ENCODE results near the gene ZNF839.
A peak's percentile ranks its signal among the peaks of the same experiment; 100 is the strongest.

DNA sequence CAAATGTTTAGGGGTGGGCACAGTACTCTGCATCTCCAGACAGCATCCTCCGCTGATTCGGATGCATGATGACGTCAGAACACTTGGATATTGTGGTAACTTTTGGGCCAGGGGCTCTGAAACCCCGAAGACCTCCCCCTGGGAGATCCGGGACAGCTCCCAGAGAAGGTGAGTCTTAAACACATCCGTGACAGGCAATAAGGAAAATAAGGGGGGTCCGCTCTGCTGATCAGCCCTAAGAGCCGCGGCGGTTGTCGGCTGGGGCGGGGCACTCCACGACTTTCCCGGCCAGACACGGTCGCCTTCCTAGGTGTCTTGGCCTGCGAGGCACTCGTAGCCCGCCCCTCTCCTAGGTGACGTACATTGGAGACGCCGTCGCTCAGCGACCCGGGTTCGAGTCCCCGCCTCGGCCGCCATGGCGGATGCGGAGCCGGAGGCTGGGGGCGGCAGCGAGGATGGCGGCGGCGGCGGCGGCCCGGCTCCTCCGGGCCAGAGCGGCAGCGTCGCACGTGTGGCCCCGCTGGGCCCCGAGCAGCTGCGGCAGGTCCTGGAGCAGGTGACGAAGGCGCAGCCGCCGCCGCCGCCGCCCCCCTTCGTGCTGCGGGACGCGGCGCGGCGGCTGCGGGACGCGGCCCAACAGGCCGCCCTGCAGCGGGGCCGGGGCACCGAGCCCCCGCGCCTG lies at the start of gene ZNF839:
- TF ChIP-seq, protein P1, sequence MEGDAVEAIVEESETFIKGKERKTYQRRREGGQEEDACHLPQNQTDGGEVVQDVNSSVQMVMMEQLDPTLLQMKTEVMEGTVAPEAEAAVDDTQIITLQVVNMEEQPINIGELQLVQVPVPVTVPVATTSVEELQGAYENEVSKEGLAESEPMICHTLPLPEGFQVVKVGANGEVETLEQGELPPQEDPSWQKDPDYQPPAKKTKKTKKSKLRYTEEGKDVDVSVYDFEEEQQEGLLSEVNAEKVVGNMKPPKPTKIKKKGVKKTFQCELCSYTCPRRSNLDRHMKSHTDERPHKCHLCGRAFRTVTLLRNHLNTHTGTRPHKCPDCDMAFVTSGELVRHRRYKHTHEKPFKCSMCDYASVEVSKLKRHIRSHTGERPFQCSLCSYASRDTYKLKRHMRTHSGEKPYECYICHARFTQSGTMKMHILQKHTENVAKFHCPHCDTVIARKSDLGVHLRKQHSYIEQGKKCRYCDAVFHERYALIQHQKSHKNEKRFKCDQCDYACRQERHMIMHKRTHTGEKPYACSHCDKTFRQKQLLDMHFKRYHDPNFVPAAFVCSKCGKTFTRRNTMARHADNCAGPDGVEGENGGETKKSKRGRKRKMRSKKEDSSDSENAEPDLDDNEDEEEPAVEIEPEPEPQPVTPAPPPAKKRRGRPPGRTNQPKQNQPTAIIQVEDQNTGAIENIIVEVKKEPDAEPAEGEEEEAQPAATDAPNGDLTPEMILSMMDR (IDR thresholded peaks at IDR 0.05), result no peak
- TF ChIP-seq POLR2A (IDR thresholded peaks at IDR 0.05), result peak; percentile 13
- TF ChIP-seq POLR2AphosphoS5 (IDR thresholded peaks at IDR 0.05), result peak; percentile 66 to 81 (median 67)

Data from breast epithelium (tissue), 3 donors.